ENCODE measurements around the gene MBP.

MBP gene

GRCh38 chr18:77082316-77082955, 50.1 kb downstream of the MBP start:
- no peak for TF ChIP-seq POLR2AphosphoS5 (IDR thresholded peaks at IDR 0.05; ENCODE audit: low read depth, low read length)
- no peak for TF ChIP-seq POLR2A (IDR thresholded peaks at IDR 0.05; ENCODE audit: low read depth, low read length)
- TF ChIP-seq TAF1 (IDR thresholded peaks at IDR 0.05; ENCODE audit: borderline replicate concordance, low read depth, low read length) = no peak
- no peak for DNase-seq (ENCODE audit: insufficient read length)
- FAIRE-seq = no peak

DNA sequence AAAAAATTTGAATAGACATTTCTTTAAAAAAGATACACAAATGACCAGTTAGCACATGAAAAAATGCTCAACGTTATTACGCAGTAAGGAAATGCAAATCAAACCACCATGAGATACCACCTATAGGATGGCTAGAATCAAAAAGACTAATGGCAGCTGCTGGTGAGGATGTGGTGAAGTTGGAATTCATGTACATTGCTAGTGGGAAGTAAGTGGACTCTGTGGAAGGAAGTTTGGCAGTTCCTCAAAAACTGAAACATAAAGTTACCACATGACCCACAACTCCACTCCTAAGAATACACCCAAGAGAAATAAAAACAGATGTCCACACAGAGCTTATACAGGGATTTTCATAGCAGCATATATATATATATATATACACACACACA, 51.2 kb downstream of the MBP start:
- no peak for FAIRE-seq
- no peak for TF ChIP-seq TAF1 (IDR thresholded peaks at IDR 0.05; ENCODE audit: borderline replicate concordance, low read depth, low read length)
- no peak for TF ChIP-seq POLR2A (IDR thresholded peaks at IDR 0.05; ENCODE audit: low read depth, low read length)
- TF ChIP-seq POLR2AphosphoS5 (IDR thresholded peaks at IDR 0.05; ENCODE audit: low read depth, low read length) = no peak
- DNase-seq (ENCODE audit: insufficient read length) = no peak

GRCh38 chr18:77079954-77080682, 52.5 kb downstream of the MBP start:
- DNase-seq (ENCODE audit: insufficient read length) (no peak), FAIRE-seq (peak; percentile 74)
- TF ChIP-seq POLR2A (IDR thresholded peaks at IDR 0.05; ENCODE audit: low read depth, low read length) (no peak), POLR2AphosphoS5 (IDR thresholded peaks at IDR 0.05; ENCODE audit: low read depth, low read length) (no peak), TAF1 (IDR thresholded peaks at IDR 0.05; ENCODE audit: borderline replicate concordance, low read depth, low read length) (no peak)

DNA sequence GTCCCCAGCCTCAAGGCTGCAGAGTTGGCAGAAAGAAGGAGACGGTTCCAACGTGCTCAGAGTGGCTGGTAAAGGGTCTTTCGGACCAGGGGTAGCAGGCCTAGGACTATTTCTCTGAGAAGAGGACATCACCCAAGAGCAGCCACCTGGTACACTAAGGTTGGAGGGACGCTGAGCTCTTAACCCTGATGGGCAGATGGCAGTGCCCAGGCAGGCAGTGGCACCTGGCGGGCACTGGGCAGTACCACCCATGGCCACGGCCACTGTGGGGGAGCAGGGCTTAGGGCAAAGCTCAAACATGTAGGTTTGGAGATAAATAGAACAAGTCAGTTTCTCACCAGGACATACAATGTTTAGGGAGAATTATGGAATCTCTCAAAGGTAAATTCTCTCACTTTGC, 53.5 kb downstream of the MBP start:
- FAIRE-seq = no peak
- no peak for TF ChIP-seq POLR2A (IDR thresholded peaks at IDR 0.05; ENCODE audit: low read depth, low read length)
- TF ChIP-seq TAF1 (IDR thresholded peaks at IDR 0.05; ENCODE audit: borderline replicate concordance, low read depth, low read length) = no peak
- no peak for TF ChIP-seq POLR2AphosphoS5 (IDR thresholded peaks at IDR 0.05; ENCODE audit: low read depth, low read length)
- DNase-seq (ENCODE audit: insufficient read length) = no peak

DNA sequence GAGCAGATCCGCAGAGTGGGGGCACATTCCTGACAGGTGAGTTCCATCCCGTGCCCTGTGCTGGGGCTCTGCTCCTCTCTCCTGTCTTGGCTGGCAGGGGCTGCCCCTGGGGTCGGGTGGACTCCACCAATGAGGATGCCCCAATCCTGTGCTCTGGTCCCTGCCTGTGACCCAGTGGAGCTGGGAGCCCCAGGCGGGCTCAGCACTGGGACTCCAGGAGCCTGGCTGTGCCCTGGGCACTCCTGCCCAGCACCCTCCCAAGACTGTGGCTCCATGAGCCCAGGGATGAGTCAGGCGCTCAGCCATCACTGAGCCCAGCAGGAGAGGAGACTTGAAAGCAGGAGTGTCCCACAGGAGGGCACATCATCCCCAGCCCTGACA, 53.9 kb downstream of the MBP start:
- TF ChIP-seq POLR2A (IDR thresholded peaks at IDR 0.05; ENCODE audit: low read depth, low read length) (no peak), POLR2AphosphoS5 (IDR thresholded peaks at IDR 0.05; ENCODE audit: low read depth, low read length) (no peak), TAF1 (IDR thresholded peaks at IDR 0.05; ENCODE audit: borderline replicate concordance, low read depth, low read length) (no peak)
- DNase-seq (ENCODE audit: insufficient read length) = no peak
- FAIRE-seq = no peak

GRCh38 chr18:77077941-77078689, 54.5 kb downstream of the MBP start:
- no peak for FAIRE-seq
- no peak for DNase-seq (ENCODE audit: insufficient read length)
- TF ChIP-seq TAF1 (IDR thresholded peaks at IDR 0.05; ENCODE audit: borderline replicate concordance, low read depth, low read length) (no peak), POLR2A (IDR thresholded peaks at IDR 0.05; ENCODE audit: low read depth, low read length) (no peak), POLR2AphosphoS5 (IDR thresholded peaks at IDR 0.05; ENCODE audit: low read depth, low read length) (no peak)

DNA sequence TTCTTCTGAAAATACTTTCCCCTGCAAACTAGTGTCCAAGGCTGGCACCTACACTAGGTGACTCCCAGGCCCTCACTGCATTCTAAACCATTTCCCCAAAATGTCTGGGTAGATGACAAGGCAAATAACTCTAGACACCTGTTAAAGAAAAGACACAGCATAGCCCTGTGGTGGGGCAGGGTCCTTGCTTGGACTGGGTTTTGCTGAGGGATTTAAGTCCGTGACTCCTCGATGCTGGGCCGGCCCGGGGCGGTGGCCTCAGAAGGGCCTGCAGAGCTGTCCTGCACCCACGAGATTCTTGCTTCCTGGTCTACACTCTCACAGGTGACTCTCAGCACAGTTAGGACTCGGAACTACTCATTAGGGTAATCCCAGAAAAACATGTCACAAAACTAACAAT, 55.2 kb downstream of the MBP start:
- no peak for FAIRE-seq
- TF ChIP-seq TAF1 (IDR thresholded peaks at IDR 0.05; ENCODE audit: borderline replicate concordance, low read depth, low read length) (no peak), POLR2A (IDR thresholded peaks at IDR 0.05; ENCODE audit: low read depth, low read length) (no peak)

GRCh38 chr18:77076111-77076510, 56.5 kb downstream of the MBP start:
- no peak for TF ChIP-seq POLR2A (IDR thresholded peaks at IDR 0.05; ENCODE audit: low read depth, low read length)
- TF ChIP-seq POLR2AphosphoS5 (IDR thresholded peaks at IDR 0.05; ENCODE audit: low read depth, low read length) = no peak
- TF ChIP-seq TAF1 (IDR thresholded peaks at IDR 0.05; ENCODE audit: borderline replicate concordance, low read depth, low read length) = no peak
- FAIRE-seq (no peak), DNase-seq (ENCODE audit: insufficient read length) (no peak)

More for the DNA sequence above, 55.2 kb downstream of the MBP start:
- no peak for DNase-seq (ENCODE audit: insufficient read length)

DNA sequence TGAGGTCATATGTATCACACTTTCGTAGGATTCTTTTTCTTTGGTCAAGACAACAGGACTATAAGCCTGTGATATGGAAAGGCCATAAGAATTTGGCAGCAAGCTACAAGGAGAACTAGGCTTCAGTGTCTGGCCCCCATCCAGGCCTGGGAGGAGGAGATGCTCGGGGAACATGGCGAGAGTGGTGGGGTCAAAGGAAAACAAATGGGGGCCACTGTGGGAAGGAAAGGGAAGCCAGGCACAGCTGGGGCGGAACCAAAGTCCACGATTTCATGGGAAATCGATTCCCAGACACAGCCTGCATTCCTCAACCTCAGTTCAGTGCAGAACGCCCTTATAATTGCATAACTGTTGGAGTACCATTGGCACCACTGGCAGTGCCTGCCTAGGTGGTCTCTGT, 58.2 kb downstream of the MBP start:
- no peak for DNase-seq (ENCODE audit: insufficient read length)
- FAIRE-seq = no peak

DNA sequence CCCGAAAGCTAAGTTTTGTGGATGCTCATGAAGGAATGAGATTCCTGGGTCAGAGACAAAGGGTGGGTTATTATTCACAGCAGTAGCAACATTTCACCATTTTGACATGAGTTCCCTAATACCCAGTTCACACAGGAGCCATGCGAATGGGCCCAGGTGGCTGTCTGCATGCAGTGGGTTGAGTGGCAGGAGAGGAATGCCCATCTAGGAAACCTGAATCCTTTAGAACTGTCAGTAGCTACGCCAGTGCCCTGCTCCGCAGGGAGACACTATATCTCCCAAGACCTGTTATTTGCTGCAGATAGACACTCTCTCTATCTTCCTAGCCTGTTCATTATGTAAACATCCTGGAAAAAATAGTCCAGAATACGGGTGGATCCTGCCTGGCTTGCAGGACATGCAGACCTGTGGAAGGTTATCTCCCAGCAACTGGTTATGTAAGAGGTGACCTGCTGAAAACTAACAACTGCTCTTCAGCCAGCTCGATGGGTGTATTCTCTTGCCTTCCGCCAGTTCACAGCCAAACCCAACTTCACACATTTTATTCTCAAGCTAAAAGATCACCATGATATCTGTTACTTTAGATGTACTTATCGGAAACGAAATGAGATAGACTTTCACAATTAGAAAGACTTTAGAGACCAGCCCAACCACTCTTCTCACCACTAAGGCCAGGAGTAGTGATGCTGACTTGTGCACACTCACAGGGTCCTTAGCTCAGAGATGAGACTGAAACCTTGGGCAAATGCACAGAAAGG, 59.1 kb downstream of the MBP start:
- DNase-seq (ENCODE audit: insufficient read length) (no peak), FAIRE-seq (peak; percentile 50)
- TF ChIP-seq TAF1 (IDR thresholded peaks at IDR 0.05; ENCODE audit: borderline replicate concordance, low read depth, low read length) (no peak), POLR2AphosphoS5 (IDR thresholded peaks at IDR 0.05; ENCODE audit: low read depth, low read length) (no peak), POLR2A (IDR thresholded peaks at IDR 0.05; ENCODE audit: low read depth, low read length) (no peak)

More for the DNA sequence above, 58.2 kb downstream of the MBP start:
- no peak for TF ChIP-seq POLR2AphosphoS5 (IDR thresholded peaks at IDR 0.05; ENCODE audit: low read depth, low read length)
- no peak for TF ChIP-seq TAF1 (IDR thresholded peaks at IDR 0.05; ENCODE audit: borderline replicate concordance, low read depth, low read length)
- no peak for TF ChIP-seq POLR2A (IDR thresholded peaks at IDR 0.05; ENCODE audit: low read depth, low read length)

- FAIRE-seq = no peak
Measured at GRCh38 chr18:77072566-77072965, 60.0 kb downstream of the MBP start.

More at GRCh38 chr18:77072566-77072965, 60.0 kb downstream of the MBP start:
- TF ChIP-seq POLR2AphosphoS5 (IDR thresholded peaks at IDR 0.05; ENCODE audit: low read depth, low read length) = no peak
- TF ChIP-seq TAF1 (IDR thresholded peaks at IDR 0.05; ENCODE audit: borderline replicate concordance, low read depth, low read length) = no peak
- TF ChIP-seq POLR2A (IDR thresholded peaks at IDR 0.05; ENCODE audit: low read depth, low read length) = no peak
- no peak for DNase-seq (ENCODE audit: insufficient read length)

Data from GM12892 (cell line).